GM12891 (cell line): Measurements from ENCODE around the gene IFIT3.

Experiments
- PAX5 ChIP-seq: IDR thresholded peaks from 2 replicates; pipeline ENCODE4 v1.6.1; 2011; ENCODE audit warnings: low read length, moderate library complexity, mild to moderate bottlenecking; ENCODE audit not compliant: insufficient read depth, severe bottlenecking
- POLR2A ChIP-seq: IDR thresholded peaks from 2 replicates; pipeline ENCODE4 v1.6.1; 2011; ENCODE audit warnings: low read depth, low read length, control low read depth
- POLR2AphosphoS5 ChIP-seq: IDR thresholded peaks from 2 replicates; pipeline ENCODE4 v1.6.1; 2011; ENCODE audit warnings: low read depth, low read length, control low read depth
- POU2F2 ChIP-seq: IDR thresholded peaks from 2 replicates; pipeline ENCODE4 v1.6.1; 2011; ENCODE audit warnings: low read depth, mild to moderate bottlenecking, control low read depth, low read length, moderate library complexity
- SPI1 ChIP-seq: IDR thresholded peaks from 2 replicates; pipeline ENCODE4 v1.6.1; 2011; ENCODE audit warnings: low read depth, low read length, control low read depth
- TAF1 ChIP-seq: IDR thresholded peaks from 2 replicates; pipeline ENCODE4 v1.6.1; 2011; ENCODE audit warnings: low read depth, low read length, control low read depth

DNA sequence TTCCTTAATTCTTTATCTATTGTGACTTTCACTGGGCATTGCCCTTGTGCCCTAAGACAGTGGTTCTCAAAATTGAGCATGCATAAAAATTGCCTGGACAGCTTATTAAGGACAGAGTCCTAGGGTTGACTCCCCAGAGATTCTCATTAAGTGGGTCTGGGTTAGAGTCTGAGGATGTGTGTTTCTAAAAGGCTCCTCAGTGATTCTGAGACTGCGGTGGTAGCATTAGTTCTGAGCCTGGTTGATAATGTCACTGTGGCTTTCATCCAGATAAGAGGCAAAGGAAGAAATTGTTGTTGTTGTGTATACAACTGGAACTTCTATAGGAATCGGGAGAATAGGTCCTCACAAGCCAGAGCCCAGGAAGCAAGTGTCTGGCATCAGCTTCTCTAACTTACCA is 24.6 kb upstream of the IFIT3 start:
- TF ChIP-seq POLR2AphosphoS5 (no peak), POLR2A (no peak), TAF1 (no peak), POU2F2 (no peak), PAX5 (no peak), SPI1 (no peak)
